HepG2 (cell line): Measurements from ENCODE around the gene CTNND2. TPM values are rescaled to one million over a fixed set of nuclear protein-coding genes. Genes with fewer than 3 reads are reported as not detected.

Experiments
- ATAC-seq: fragments of 200-7000 bp; cut with Tn5 transposase; 3 replicates; pipeline ENCODE4 v1.9.1; 2020; ENCODE audit warnings: mild to moderate bottlenecking, moderate library complexity
- BruUV-seq: library from RNA; stranded (reverse); fragments of 400-500 nt; replicated peaks from 2 replicates; lab custom pipeline; 2021; lab: Mats Ljungman, UMichigan
- CTCF ChIA-PET: fragments of 300-600 bp; formaldehyde crosslinking; extraction: SDS; loops from one replicate; lab custom pipeline; 2021; ENCODE audit warnings: low total read pairs, inconsistent platforms, low intra/inter-chr PET ratio; lab: Yijun Ruan, JAX
- POLR2A ChIA-PET: fragments of 350-600 bp; sonication (Branson Sonifier 250); formaldehyde crosslinking; loops from one replicate; lab custom pipeline; 2020; ENCODE audit warnings: antibody characterized with exemption, inconsistent platforms; lab: Yijun Ruan, JAX
- DNase-seq: peaks from one replicate; pipeline ENCODE4 v3.0.0-alpha.2; 2015; ENCODE audit warnings: low spot score
- FAIRE-seq: peaks from 3 replicates; lab custom pipeline; 2011; peaks lifted over from hg19 to GRCh38; lab: Jason Lieb, UNC
- H2AFZ ChIP-seq: one replicate; pipeline ENCODE4 v1.6.1; 2011; ENCODE audit warnings: low read length, inconsistent platforms
- H3K27ac ChIP-seq: fragments of 300-600 bp; 3 replicates; pipeline ENCODE4 v1.8.0; 2011; ENCODE audit warnings: mixed run types, mild to moderate bottlenecking, mixed read lengths, low read length, inconsistent platforms; ENCODE audit not compliant: insufficient read depth; ENCODE audit errors: extremely low read length
- H3K27me3 ChIP-seq, 2 experiments: fragments of 200-600 bp in 1 of 2; 2 replicates in 1 of 2; 3 replicates in 1 of 2; pipeline versions ENCODE4 v1.6.0 to v1.8.0; 2011; ENCODE audit warnings: low read length in 2 of 2, mild to moderate bottlenecking in 2 of 2, moderate library complexity in 2 of 2, inconsistent platforms in 1 of 2; ENCODE audit not compliant: insufficient read depth in 2 of 2, control insufficient read depth in 1 of 2
- H3K36me3 ChIP-seq, 2 experiments: fragments of 200-600 bp in 1 of 2; replicated peaks in 1 of 2; 2 replicates in 1 of 2; 3 replicates in 1 of 2; pipeline versions ENCODE4 v1.5.1 to v1.8.0; 2011; ENCODE audit warnings: low read length in 2 of 2, inconsistent platforms in 1 of 2; ENCODE audit not compliant: insufficient read depth in 2 of 2, control insufficient read depth in 1 of 2
- H3K4me1 ChIP-seq: 2 replicates; pipeline ENCODE4 v1.5.1; 2012; ENCODE audit warnings: low read length, inconsistent platforms; ENCODE audit not compliant: insufficient read depth
- H3K4me2 ChIP-seq: 2 replicates; pipeline ENCODE4 v1.6.0; 2011; ENCODE audit warnings: low read depth, low read length, inconsistent platforms
- H3K4me3 ChIP-seq, 3 experiments: fragments of 200-600 bp in 1 of 3; sonication (generic), shearing (Covaris generic) in 1 of 3; replicated peaks in 1 of 3; 2 replicates each; pipeline ENCODE4 v1.5.1; 2011 to 2016; ENCODE audit warnings: low read length in 3 of 3, inconsistent platforms in 2 of 3, low read depth in 2 of 3, mild to moderate bottlenecking in 2 of 3, control low read depth in 1 of 3, mixed read lengths in 1 of 3; ENCODE audit not compliant: insufficient read depth in 1 of 3
- H3K79me2 ChIP-seq: one replicate; pipeline ENCODE4 v1.6.1; 2011; ENCODE audit warnings: low read length, inconsistent platforms; ENCODE audit not compliant: insufficient read depth
- H3K9ac ChIP-seq: 2 replicates; pipeline ENCODE4 v1.6.0; 2011; ENCODE audit warnings: mild to moderate bottlenecking, low read depth, low read length, inconsistent platforms; ENCODE audit not compliant: insufficient read depth
- H3K9me3 ChIP-seq: 2 replicates; pipeline ENCODE4 v1.5.1; 2012; ENCODE audit warnings: mild to moderate bottlenecking, low read length
- H4K20me1 ChIP-seq: 2 replicates; pipeline ENCODE4 v1.6.0; 2011; ENCODE audit warnings: inconsistent platforms, mild to moderate bottlenecking, low read length, moderate library complexity; ENCODE audit not compliant: insufficient read depth
- CHD2 ChIP-seq: IDR thresholded peaks from 2 replicates; pipeline ENCODE4 v1.6.1; 2011; ENCODE audit warnings: low read depth, low read length, improper control_type of control experiment
- EED ChIP-seq: sonication (generic); formaldehyde crosslinking; IDR thresholded peaks from 2 replicates; pipeline ENCODE4 v1.5.0; 2020; ENCODE audit warnings: mild to moderate bottlenecking, missing genetic modification reagents
- EZH2 ChIP-seq: conservative IDR thresholded peaks from 2 replicates; pipeline ENCODE4 v1.6.1; 2012; ENCODE audit warnings: mild to moderate bottlenecking, low read depth, low read length, moderate library complexity
- FOSL2 ChIP-seq: sonication (generic); formaldehyde crosslinking; IDR thresholded peaks from 2 replicates; pipeline ENCODE4 v1.4.0; 2020; ENCODE audit warnings: missing genetic modification reagents
- KAT2B ChIP-seq: fragments of 150-350 bp; IDR thresholded peaks from 2 replicates; pipeline ENCODE4 v1.6.1; 2014; ENCODE audit warnings: low read depth, low read length, borderline replicate concordance
- MAZ ChIP-seq, 2 experiments: sonication (generic) in 1 of 2; formaldehyde crosslinking in 1 of 2; IDR thresholded peaks; 2 replicates each; pipeline versions ENCODE4 v1.5.0 to v1.6.1; 2012 to 2020; ENCODE audit warnings: low read depth in 2 of 2, mild to moderate bottlenecking in 2 of 2, borderline replicate concordance in 1 of 2, improper control_type of control experiment in 1 of 2, low read length in 1 of 2, missing genetic modification reagents in 1 of 2, moderate library complexity in 1 of 2
- RORA ChIP-seq: sonication (generic); formaldehyde crosslinking; IDR thresholded peaks from 2 replicates; pipeline ENCODE4 v1.5.0; 2020; ENCODE audit warnings: mild to moderate bottlenecking, missing genetic modification reagents, moderate library complexity
- ZBTB1 ChIP-seq: sonication (generic); formaldehyde crosslinking; IDR thresholded peaks from 2 replicates; pipeline ENCODE4 v1.4.0; 2020; ENCODE audit warnings: missing genetic modification reagents, borderline replicate concordance
- ZNF451 ChIP-seq: sonication (generic); formaldehyde crosslinking; IDR thresholded peaks from 2 replicates; pipeline ENCODE4 v1.5.0; 2020; ENCODE audit warnings: mild to moderate bottlenecking, missing genetic modification reagents
- ZNF644 ChIP-seq: IDR thresholded peaks from 2 replicates; pipeline ENCODE4 v1.6.1; 2016; ENCODE audit warnings: low read depth
- ZNF766 ChIP-seq: sonication (generic); formaldehyde crosslinking; IDR thresholded peaks from 2 replicates; pipeline ENCODE4 v1.5.0; 2020; ENCODE audit warnings: missing genetic modification reagents, borderline replicate concordance
- ZNF782 ChIP-seq: sonication (generic); formaldehyde crosslinking; IDR thresholded peaks from 2 replicates; pipeline ENCODE4 v1.4.0; 2020; ENCODE audit warnings: missing genetic modification reagents, mild to moderate bottlenecking, borderline replicate concordance
- ZNF879 ChIP-seq: sonication (generic); formaldehyde crosslinking; IDR thresholded peaks from 2 replicates; pipeline ENCODE4 v1.8.1; 2023; ENCODE audit warnings: missing genetic modification reagents
- WGBS: methylation state at CpG from one replicate; pipeline ENCODE4 v1.1.6; 2017; ENCODE audit warnings: low lambda C conversion rate; 5-methylcytosine and 5-hydroxymethylcytosine counted together
- in situ Hi-C: cut with HindIII; loops from 2 replicates; pipeline ENCODE4 v1.10.0; 2017; ENCODE audit warnings: low pct_unique_long_range_greater_than_20kb; ENCODE audit not compliant: extremely low pct_ligation_motif_present
- intact Hi-C: fragments of 100-400 bp; cut with micrococcal nuclease; formaldehyde crosslinking; loops from one replicate; pipeline ENCODE4 v1.10.0; 2022; ENCODE audit not compliant: unreplicated experiment
- polyA plus RNA-seq, 8 experiments: library from polyadenylated mRNA; depleted of rRNA in 3 of 8; stranded (reverse) in 7 of 8; unstranded in 1 of 8; fragments of >200 nt; fragmentation: Illumina TruSeq in 4 of 8; extraction: Trizol in 4 of 8; gene quantifications; 2 replicates each; pipeline versions ENCODE4 v1.2.1 to v1.2.3, GENCODE V29; 2011 to 2016; ENCODE audit warnings: low read depth in 4 of 8, missing spikeins in 1 of 8, mixed read lengths in 1 of 8; ENCODE audit not compliant: insufficient read depth in 1 of 8
- total RNA-seq, 5 experiments: library from RNA; depleted of rRNA; stranded (reverse); fragments of >200 nt; fragmentation: Illumina TruSeq; extraction: Trizol; gene quantifications; 2 replicates each; pipeline ENCODE4 v1.2.3, GENCODE V29; 2016; ENCODE audit warnings: low read depth in 1 of 5
- TF ChIP-seq, protein P1 (sequence below): sonication (generic); formaldehyde crosslinking; IDR thresholded peaks from 2 replicates; pipeline ENCODE4 v1.4.0; 2020; ENCODE audit warnings: missing genetic modification reagents
- TF ChIP-seq, protein P2 (sequence below): sonication (generic); formaldehyde crosslinking; IDR thresholded peaks from 2 replicates; pipeline ENCODE4 v1.5.0; 2020; ENCODE audit warnings: mild to moderate bottlenecking, low read depth, missing genetic modification reagents, borderline replicate concordance
- TF ChIP-seq, protein P3 (sequence below): IDR thresholded peaks from 2 replicates; pipeline ENCODE4 v1.6.1; 2016; ENCODE audit warnings: mild to moderate bottlenecking

CTNND2 gene
- total and polyA plus RNA-seq, 2 of the 13 experiments (the other 11 are each of a cell fraction or from before 2014, with no cell fraction given): not detected

DNA sequence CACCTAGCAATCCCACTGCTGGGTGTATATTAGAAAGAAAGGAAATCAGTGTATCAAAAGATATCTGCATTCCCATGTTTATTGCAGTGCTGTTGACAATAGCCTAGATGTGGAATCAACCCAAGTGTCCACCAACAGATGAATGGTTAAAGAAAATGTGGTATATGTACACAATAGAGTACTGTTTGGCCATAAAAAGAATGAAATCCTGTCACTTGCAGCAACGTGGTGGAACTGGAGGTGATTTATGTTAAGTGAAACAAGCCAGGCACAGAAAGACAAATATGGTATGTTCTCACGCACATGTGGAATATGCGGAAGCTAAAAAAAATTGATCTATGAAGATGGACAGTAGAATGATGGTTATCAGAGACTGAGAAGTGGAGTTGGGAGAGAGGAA lies 921.6 kb downstream of the CTNND2 start:
- H3K36me3 ChIP-seq: no peaks in the 10 kb centered on the region
- CTCF ChIA-PET: no interaction called here
- TF ChIP-seq, protein P1, sequence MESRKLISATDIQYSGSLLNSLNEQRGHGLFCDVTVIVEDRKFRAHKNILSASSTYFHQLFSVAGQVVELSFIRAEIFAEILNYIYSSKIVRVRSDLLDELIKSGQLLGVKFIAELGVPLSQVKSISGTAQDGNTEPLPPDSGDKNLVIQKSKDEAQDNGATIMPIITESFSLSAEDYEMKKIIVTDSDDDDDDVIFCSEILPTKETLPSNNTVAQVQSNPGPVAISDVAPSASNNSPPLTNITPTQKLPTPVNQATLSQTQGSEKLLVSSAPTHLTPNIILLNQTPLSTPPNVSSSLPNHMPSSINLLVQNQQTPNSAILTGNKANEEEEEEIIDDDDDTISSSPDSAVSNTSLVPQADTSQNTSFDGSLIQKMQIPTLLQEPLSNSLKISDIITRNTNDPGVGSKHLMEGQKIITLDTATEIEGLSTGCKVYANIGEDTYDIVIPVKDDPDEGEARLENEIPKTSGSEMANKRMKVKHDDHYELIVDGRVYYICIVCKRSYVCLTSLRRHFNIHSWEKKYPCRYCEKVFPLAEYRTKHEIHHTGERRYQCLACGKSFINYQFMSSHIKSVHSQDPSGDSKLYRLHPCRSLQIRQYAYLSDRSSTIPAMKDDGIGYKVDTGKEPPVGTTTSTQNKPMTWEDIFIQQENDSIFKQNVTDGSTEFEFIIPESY (CRISPR knock-in tag): no peak
- TF ChIP-seq RORA (no peak), ZNF782 (CRISPR knock-in tag) (no peak), MAZ (IDR thresholded peaks at IDR 0.05; ENCODE audit: borderline replicate concordance, low read depth, low read length) (no peak), MAZ (CRISPR knock-in tag; IDR thresholded peaks at IDR 0.05; ENCODE audit: low read depth) (no peak)
- no peaks in the 10 kb centered on the region for H3K79me2 ChIP-seq
- WGBS: 48% methylated on average over 3 of the region's 3 CpGs
- DNase-seq (no peak), ATAC-seq (no peak), FAIRE-seq (no peak)
- H3K4me3 ChIP-seq: no peak overlapping the region
- intact Hi-C loops (no loop called here), in situ Hi-C loops (no loop called here)
- no peak overlapping the region for H3K4me2 ChIP-seq
- H3K4me1 ChIP-seq: peaks cover 20% of the 10 kb centered on the region
- H3K27me3 ChIP-seq: no peaks in the 10 kb centered on the region; a peak in 1 of 5 replicates
- H3K27ac ChIP-seq: no peak overlapping the region
- no peaks in the 10 kb centered on the region for H4K20me1 ChIP-seq
- no peak overlapping the region for H3K9ac ChIP-seq
- H3K9me3 ChIP-seq: no peaks in the 10 kb centered on the region
- H2AFZ ChIP-seq: no peak overlapping the region
- BruUV-seq: no TSS peak
- POLR2A ChIA-PET: no interaction called here

DNA sequence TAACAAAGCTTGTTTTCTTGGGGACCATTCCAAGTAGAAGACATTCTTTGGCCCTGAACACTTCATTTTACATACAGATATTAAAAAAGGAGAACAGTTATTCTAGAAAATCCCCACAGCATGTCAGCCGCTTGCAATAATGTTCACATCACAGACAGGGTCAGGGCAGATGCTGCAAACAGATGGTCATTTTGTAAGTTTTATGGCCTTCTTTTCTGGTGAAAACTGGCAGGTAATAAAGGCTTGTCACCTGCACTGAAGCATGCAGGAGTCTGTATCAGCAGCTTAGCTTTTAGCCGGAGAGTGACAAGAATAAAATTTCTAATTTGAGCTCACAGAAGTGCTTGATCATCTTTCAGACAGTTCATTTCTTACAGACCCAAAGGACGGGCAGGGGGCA lies 922.3 kb downstream of the CTNND2 start:
- no peak overlapping the region for H3K4me3 ChIP-seq
- BruUV-seq: no TSS peak
- POLR2A ChIA-PET: no interaction called here
- no peak for FAIRE-seq
- DNase-seq: no peak
- no peaks in the 10 kb centered on the region for H3K9me3 ChIP-seq
- CTCF ChIA-PET: no interaction called here
- no peaks in the 10 kb centered on the region for H3K36me3 ChIP-seq
- no peak overlapping the region for H3K9ac ChIP-seq
- H2AFZ ChIP-seq: no peak overlapping the region
- no peak overlapping the region for H3K4me2 ChIP-seq
- no peak overlapping the region for H3K27ac ChIP-seq
- H3K4me1 ChIP-seq: peaks cover 20% of the 10 kb centered on the region
- intact Hi-C loops: no loop called here
- ATAC-seq: no peak
- H3K79me2 ChIP-seq: no peaks in the 10 kb centered on the region
- in situ Hi-C loops: no loop called here
- H4K20me1 ChIP-seq: no peaks in the 10 kb centered on the region
- no peaks in the 10 kb centered on the region; a peak in 1 of 5 replicates for H3K27me3 ChIP-seq
- 64% methylated on average over 3 of the region's 3 CpGs for WGBS
- no peak for TF ChIP-seq EED (CRISPR knock-in tag)
- TF ChIP-seq ZNF451 (CRISPR knock-in tag): no peak
- no peak for TF ChIP-seq EZH2
- TF ChIP-seq ZNF766 (CRISPR knock-in tag): no peak
- no peak for TF ChIP-seq CHD2
- TF ChIP-seq FOSL2 (CRISPR knock-in tag): no peak
- no peak for TF ChIP-seq ZNF879
- TF ChIP-seq ZBTB1 (CRISPR knock-in tag): no peak
- TF ChIP-seq, protein P2, sequence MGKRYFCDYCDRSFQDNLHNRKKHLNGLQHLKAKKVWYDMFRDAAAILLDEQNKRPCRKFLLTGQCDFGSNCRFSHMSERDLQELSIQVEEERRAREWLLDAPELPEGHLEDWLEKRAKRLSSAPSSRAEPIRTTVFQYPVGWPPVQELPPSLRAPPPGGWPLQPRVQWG (CRISPR knock-in tag): no peak
- TF ChIP-seq ZNF644: no peak
- TF ChIP-seq KAT2B: no peak
- TF ChIP-seq, protein P3, sequence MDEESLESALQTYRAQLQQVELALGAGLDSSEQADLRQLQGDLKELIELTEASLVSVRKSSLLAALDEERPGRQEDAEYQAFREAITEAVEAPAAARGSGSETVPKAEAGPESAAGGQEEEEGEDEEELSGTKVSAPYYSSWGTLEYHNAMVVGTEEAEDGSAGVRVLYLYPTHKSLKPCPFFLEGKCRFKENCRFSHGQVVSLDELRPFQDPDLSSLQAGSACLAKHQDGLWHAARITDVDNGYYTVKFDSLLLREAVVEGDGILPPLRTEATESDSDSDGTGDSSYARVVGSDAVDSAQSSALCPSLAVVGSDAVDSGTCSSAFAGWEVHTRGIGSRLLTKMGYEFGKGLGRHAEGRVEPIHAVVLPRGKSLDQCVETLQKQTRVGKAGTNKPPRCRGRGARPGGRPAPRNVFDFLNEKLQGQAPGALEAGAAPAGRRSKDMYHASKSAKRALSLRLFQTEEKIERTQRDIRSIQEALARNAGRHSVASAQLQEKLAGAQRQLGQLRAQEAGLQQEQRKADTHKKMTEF (CRISPR knock-in tag): no peak
